Gastrocnemius medialis (tissue), 4 donors: ENCODE measurements around the gene CDKN3. TPM values are rescaled to one million over a fixed set of nuclear protein-coding genes. Genes with fewer than 3 reads are reported as not detected.
"Not testable (repeated sequence)": the region's sequence is repeated elsewhere in the genome, so short reads cannot be mapped to it uniquely, and the experiment has no call there.

ENCODE experiments used
- ATAC-seq, 2 donors: fragments of 150-250 bp; one replicate each; pipeline ENCODE4 v1.9.1; 2016
- DNase-seq, 2 donors: peaks; one replicate each; pipeline ENCODE4 v3.0.0-alpha.2; 2019
- H3K27ac ChIP-seq, 4 donors: fragments of 200-600 bp; sonication (generic); 1 replicate in 1 of 4; 2 replicates in 3 of 4; pipeline ENCODE4 v1.5.1; 2016 to 2018; ENCODE audit warnings: mild to moderate bottlenecking in 2 of 4, moderate library complexity in 1 of 4
- H3K27me3 ChIP-seq, 3 donors: fragments of 200-600 bp; sonication (generic) in 2 of 3; 1 replicate in 1 of 3; 2 replicates in 2 of 3; pipeline versions ENCODE4 v1.5.1 to v1.6.0; 2016 to 2019; ENCODE audit warnings: mild to moderate bottlenecking in 1 of 3, moderate library complexity in 1 of 3
- H3K36me3 ChIP-seq, 2 donors: fragments of 200-600 bp; sonication (generic) in 1 of 2; one replicate each; pipeline ENCODE4 v1.5.1; 2017 to 2018
- H3K4me1 ChIP-seq, 2 donors: fragments of 200-600 bp; sonication (generic) in 1 of 2; one replicate each; pipeline ENCODE4 v1.5.1; 2016 to 2017; ENCODE audit warnings: mild to moderate bottlenecking in 2 of 2
- H3K4me3 ChIP-seq, 4 donors: fragments of 200-600 bp; sonication (generic) in 3 of 4; 1 replicate in 1 of 4; 2 replicates in 3 of 4; pipeline ENCODE4 v1.5.1; 2016 to 2019; ENCODE audit warnings: mild to moderate bottlenecking in 2 of 4
- H3K9me3 ChIP-seq, 3 donors: fragments of 200-600 bp; sonication (generic) in 2 of 3; 1 replicate in 1 of 3; 2 replicates in 2 of 3; pipeline ENCODE4 v1.5.1; 2016 to 2019
- POLR2A ChIP-seq, 2 donors: fragments of 450-650 bp; IDR thresholded peaks; one replicate each; pipeline ENCODE4 v1.6.1; 2017; ENCODE audit warnings: antibody characterized with exemption in 2 of 2, mild to moderate bottlenecking in 2 of 2, moderate library complexity in 2 of 2
- in situ Hi-C, 4 donors: fragments of 200-750 bp; cut with MboI; loops; one replicate each; pipeline versions ENCODE4 v1.15.0 to v1.8.0; 2017; ENCODE audit warnings: low sequenced_read_pairs in 4 of 4
- intact Hi-C: fragments of 100-400 bp; cut with DNase I; formaldehyde crosslinking; loops from one replicate; pipeline ENCODE4 v1.15.1; 2023; ENCODE audit warnings: low total_unique reads
- total RNA-seq, 4 donors: library from RNA; depleted of rRNA; stranded (reverse); fragments of >200 nt; gene quantifications; one replicate each; pipeline versions ENCODE4 v1.1.0 to v1.2.3, GENCODE V29; 2016
- TF ChIP-seq, protein P1 (sequence below), 5 experiments: fragments of 450-650 bp in 3 of 5; fragments of 200-600 bp in 2 of 5; sonication (generic) in 2 of 5; IDR thresholded peaks in 4 of 5; conservative IDR thresholded peaks in 1 of 5; 1 replicate in 4 of 5; 2 replicates in 1 of 5; pipeline ENCODE4 v1.5.1; 2016 to 2019; ENCODE audit warnings: antibody characterized with exemption in 5 of 5, mild to moderate bottlenecking in 3 of 5, moderate library complexity in 3 of 5

The CDKN3 gene
- total RNA-seq, 4 donors from 2014 or later: 1.2 to 5.1 (median 1.6) TPM

DNA sequence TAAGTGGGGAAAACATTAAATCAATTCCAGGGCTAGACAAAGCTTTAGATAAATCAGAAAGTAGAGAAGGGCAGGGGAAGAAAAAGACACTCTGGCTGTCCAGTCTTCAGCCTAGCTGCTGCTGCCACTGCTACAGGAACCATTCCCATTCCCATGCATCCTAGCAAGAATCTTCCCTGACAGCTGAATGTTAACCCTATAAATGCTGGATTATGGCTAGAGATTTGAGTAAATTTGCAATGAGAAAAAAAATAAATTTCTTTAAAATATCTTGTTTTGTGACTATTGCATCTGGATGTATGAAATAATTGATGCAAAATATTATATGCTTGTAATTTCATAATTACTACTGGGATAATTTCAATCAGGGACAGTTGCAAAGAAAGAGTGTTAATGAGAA, 15.0 kb upstream of the CDKN3 start:
- no peaks in the 10 kb centered on the region for H3K9me3 ChIP-seq
- no peaks in the 10 kb centered on the region for H3K36me3 ChIP-seq
- H3K4me1 ChIP-seq: no peaks in the 10 kb centered on the region
- no peak overlapping the region for H3K27ac ChIP-seq
- no peaks in the 10 kb centered on the region for H3K27me3 ChIP-seq
- no peak for ATAC-seq
- H3K4me3 ChIP-seq: no peak overlapping the region
- in situ Hi-C loops (no loop called here), intact Hi-C loops (no loop called here)
- TF ChIP-seq POLR2A (IDR thresholded peaks at IDR 0.05): no peak
- TF ChIP-seq, protein P1, sequence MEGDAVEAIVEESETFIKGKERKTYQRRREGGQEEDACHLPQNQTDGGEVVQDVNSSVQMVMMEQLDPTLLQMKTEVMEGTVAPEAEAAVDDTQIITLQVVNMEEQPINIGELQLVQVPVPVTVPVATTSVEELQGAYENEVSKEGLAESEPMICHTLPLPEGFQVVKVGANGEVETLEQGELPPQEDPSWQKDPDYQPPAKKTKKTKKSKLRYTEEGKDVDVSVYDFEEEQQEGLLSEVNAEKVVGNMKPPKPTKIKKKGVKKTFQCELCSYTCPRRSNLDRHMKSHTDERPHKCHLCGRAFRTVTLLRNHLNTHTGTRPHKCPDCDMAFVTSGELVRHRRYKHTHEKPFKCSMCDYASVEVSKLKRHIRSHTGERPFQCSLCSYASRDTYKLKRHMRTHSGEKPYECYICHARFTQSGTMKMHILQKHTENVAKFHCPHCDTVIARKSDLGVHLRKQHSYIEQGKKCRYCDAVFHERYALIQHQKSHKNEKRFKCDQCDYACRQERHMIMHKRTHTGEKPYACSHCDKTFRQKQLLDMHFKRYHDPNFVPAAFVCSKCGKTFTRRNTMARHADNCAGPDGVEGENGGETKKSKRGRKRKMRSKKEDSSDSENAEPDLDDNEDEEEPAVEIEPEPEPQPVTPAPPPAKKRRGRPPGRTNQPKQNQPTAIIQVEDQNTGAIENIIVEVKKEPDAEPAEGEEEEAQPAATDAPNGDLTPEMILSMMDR (IDR thresholded peaks at IDR 0.05 in 4 of 5, conservative IDR thresholded peaks at IDR 0.05 in 1 of 5): no peak
- DNase-seq: no peak

- Histone ChIP-seq H3K4me1 (no peaks in the 10 kb centered on the region), H3K4me3 (no peak overlapping the region), H3K27me3 (no peaks in the 10 kb centered on the region), H3K9me3 (no peaks in the 10 kb centered on the region), H3K27ac (no peak overlapping the region), H3K36me3 (no peaks in the 10 kb centered on the region)
- no peak for DNase-seq
- TF ChIP-seq, protein P1 (IDR thresholded peaks at IDR 0.05 in 4 of 5, conservative IDR thresholded peaks at IDR 0.05 in 1 of 5): no peak
- TF ChIP-seq POLR2A (IDR thresholded peaks at IDR 0.05): no peak
- in situ Hi-C loops: no loop called here
- intact Hi-C loops: no loop called here
- ATAC-seq: no peak
Observed at GRCh38 chr14:54383835-54384234, 13.0 kb upstream of the CDKN3 start.

DNA sequence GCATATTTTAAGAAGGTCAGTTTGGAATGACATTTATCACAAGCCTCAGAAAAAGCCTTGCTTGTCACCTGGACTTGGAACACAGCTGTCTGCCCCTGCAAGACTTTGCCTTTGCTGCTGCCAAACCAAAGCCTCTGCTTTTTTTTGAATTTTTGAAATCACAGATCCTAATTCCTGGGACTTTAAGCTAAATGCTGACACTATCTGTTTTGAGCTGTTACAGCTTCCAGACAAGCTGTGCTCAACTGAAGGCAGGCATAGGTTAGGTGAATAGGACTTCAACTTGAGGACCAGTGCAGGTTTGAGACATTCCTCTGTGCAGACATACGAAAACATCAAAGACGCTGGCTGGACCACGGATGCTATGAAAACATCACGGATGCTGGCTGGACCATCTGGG, 11.3 kb upstream of the CDKN3 start:
- Histone ChIP-seq H3K4me3 (no peak overlapping the region), H3K36me3 (no peaks in the 10 kb centered on the region), H3K4me1 (no peaks in the 10 kb centered on the region), H3K27me3 (no peaks in the 10 kb centered on the region), H3K9me3 (no peaks in the 10 kb centered on the region), H3K27ac (no peak overlapping the region)
- TF ChIP-seq, protein P1 (IDR thresholded peaks at IDR 0.05 in 4 of 5, conservative IDR thresholded peaks at IDR 0.05 in 1 of 5): no peak
- no peak for TF ChIP-seq POLR2A (IDR thresholded peaks at IDR 0.05)
- ATAC-seq (no peak), DNase-seq (no peak)
- in situ Hi-C loops (no loop called here), intact Hi-C loops (no loop called here)

DNA sequence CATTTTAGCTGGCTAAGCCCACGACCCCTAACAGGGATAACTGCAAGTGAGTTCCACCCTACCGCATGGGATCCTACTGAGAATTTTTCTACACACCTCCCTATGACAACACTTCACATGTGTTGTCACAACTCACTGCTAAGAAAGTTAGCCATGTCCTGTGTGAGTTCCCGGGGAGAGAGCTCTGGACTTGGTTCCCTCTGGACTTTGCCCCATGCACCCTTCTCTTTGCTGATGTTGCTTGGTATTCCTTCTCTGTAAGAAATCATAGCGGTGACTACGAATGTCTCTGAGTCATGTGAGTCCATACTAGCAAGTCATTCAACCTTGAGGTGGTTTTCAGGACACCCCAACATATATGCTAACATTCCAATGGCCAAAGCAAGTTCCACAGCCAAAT, 9.5 kb upstream of the CDKN3 start:
- no peak overlapping the region for H3K27ac ChIP-seq
- H3K36me3 ChIP-seq: no peaks in the 10 kb centered on the region
- DNase-seq: no peak
- TF ChIP-seq, protein P1 (IDR thresholded peaks at IDR 0.05 in 4 of 5, conservative IDR thresholded peaks at IDR 0.05 in 1 of 5): no peak
- TF ChIP-seq POLR2A (IDR thresholded peaks at IDR 0.05): no peak
- no peaks in the 10 kb centered on the region for H3K9me3 ChIP-seq
- no peaks in the 10 kb centered on the region for H3K4me1 ChIP-seq
- in situ Hi-C loops (no loop called here), intact Hi-C loops (no loop called here)
- ATAC-seq: no peak
- no peaks in the 10 kb centered on the region for H3K27me3 ChIP-seq
- H3K4me3 ChIP-seq: no peak overlapping the region

GRCh38 chr14:54392131-54392859, 4.5 kb upstream of the CDKN3 start:
- TF ChIP-seq, protein P1 (IDR thresholded peaks at IDR 0.05 in 4 of 5, conservative IDR thresholded peaks at IDR 0.05 in 1 of 5): no peak
- no peak for TF ChIP-seq POLR2A (IDR thresholded peaks at IDR 0.05)
- Histone ChIP-seq H3K27me3 (no peaks in the 10 kb centered on the region), H3K4me1 (peaks cover under 1 to 3% of the 10 kb centered on the region in 2 donors), H3K4me3 (no peak overlapping the region), H3K9me3 (no peaks in the 10 kb centered on the region), H3K27ac (no peak overlapping the region), H3K36me3 (no peaks in the 10 kb centered on the region)
- intact Hi-C loops: no loop called here
- ATAC-seq: no peak
- in situ Hi-C loops: no loop called here
- DNase-seq: no peak

DNA sequence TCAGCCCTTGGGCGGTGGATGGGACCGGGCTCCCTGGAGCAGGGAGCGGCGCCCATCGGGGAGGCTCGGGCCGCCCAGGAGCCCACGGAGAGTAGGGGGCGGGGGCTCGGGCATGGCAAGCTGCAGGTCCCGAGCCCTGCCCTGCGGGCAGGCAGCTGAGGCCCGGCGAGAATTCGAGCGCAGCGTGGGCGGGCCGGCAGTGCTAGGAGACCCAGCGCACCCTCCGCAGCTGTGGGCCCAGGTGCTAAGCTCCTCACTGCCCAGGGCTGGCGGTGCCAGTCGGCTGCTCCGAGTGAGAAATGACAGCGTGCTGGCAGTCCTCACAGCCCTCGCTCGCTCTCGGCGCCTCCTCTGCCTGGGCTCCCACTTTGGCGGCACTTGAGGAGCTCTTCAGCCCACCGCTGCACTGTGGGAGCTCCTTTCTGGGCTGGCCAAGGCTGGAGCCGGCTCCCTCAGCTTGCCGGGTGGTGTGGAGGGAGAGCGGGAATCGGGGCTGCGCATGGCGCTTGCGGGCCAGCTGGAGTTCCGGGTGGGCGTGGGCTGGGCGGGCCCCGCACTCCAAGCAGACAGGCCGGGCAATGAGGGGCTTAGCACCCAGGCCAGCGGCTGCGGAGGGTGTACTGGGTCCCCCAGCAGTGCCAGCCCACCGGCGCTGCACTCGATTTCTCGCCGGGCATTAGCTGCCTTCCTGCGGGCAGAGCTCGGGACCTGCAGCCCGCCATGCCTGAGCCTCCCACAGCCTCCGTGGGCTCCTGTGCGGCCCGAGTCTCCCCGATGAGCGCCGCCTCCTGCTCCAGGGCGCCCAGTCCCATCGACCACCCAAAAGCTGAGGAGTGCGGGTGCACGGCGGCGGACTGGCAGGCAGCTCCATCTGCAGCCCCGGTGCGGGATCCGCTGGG, 3.6 kb upstream of the CDKN3 start:
- ATAC-seq, H3K4me3 ChIP-seq, H3K27ac ChIP-seq, DNase-seq, intact Hi-C loops, in situ Hi-C loops, H3K36me3 ChIP-seq, H3K27me3 ChIP-seq, H3K9me3 ChIP-seq: not testable (repeated sequence)
- H3K4me1 ChIP-seq: peaks cover 3 to 12% of the 10 kb centered on the region in 2 donors
